PC-3 (cell line): ENCODE measurements around the gene GLB1L3.

Experiments used
- CTCF ChIP-seq: fragments of 300-600 bp; sonication (generic); conservative IDR thresholded peaks from 2 replicates; pipeline ENCODE4 v1.5.1; 2017; ENCODE audit warnings: antibody characterized with exemption, low read depth, mild to moderate bottlenecking, low read length
- EZH2 ChIP-seq: fragments of 300-600 bp; sonication (generic); IDR thresholded peaks from one replicate; pipeline ENCODE4 v1.6.1; 2017; ENCODE audit warnings: antibody characterized with exemption, mild to moderate bottlenecking, low read length; ENCODE audit not compliant: unreplicated experiment

- TF ChIP-seq CTCF (no peak), EZH2 (no peak)
Observed at GRCh38 chr11:134363161-134363560, 87.0 kb downstream of the GLB1L3 start.
